ENCODE measurements around the gene TSC2.
"Not testable (repeated sequence)": the region's sequence is repeated elsewhere in the genome, so short reads cannot be mapped to it uniquely, and the experiment has no call there.

TSC2 gene

GRCh38 chr16:2105291-2105690 is 57.5 kb downstream of the TSC2 start:
- not testable (repeated sequence) for DNase-seq (ENCODE audit: low read depth)

DNA sequence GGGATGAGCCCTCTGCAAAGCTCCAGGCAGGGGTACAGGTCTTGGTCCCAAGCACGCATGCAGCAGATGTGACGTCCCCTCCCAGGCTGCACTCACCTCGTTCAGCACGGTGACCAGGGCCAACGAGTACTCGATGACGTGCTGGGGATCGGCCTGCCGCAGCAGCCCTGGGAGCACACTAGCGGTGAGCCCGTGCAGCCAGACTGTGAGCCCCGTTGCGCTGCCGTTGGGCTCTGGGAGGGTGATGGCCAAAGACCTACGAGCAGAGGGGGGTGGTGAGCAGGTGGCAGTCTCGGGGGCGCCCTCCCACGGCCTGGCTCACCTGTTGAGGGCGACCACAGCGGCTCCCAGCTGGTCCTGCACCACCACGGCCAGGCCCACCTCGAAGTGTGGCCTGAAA is 58.0 kb downstream of the TSC2 start:
- DNase-seq (ENCODE audit: low read depth) = not testable (repeated sequence)

- not testable (repeated sequence) for DNase-seq (ENCODE audit: low read depth)
Measured at GRCh38 chr16:2106211-2106610, 58.4 kb downstream of the TSC2 start.

- peak; percentile 71 for DNase-seq (ENCODE audit: low read depth)
Measured at GRCh38 chr16:2107121-2107790, 59.5 kb downstream of the TSC2 start.

DNA sequence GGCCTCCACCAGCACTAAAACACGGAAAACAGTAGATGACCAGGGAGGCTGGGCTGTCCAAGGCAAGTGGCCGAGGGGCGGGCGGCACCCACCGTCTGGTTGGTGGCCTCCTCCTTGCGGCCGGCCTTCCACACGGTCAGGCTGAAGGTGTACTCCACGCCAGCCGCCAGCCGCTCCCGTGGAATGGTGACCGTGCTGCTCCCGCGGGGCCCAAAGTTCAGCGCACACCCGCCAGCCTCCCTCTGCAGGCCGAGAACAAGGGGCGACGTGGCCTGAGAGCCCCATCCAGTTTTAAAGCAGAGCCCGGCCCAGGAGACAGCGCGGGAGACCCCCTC is 60.0 kb downstream of the TSC2 start:
- DNase-seq (ENCODE audit: low read depth) = not testable (repeated sequence)

DNA sequence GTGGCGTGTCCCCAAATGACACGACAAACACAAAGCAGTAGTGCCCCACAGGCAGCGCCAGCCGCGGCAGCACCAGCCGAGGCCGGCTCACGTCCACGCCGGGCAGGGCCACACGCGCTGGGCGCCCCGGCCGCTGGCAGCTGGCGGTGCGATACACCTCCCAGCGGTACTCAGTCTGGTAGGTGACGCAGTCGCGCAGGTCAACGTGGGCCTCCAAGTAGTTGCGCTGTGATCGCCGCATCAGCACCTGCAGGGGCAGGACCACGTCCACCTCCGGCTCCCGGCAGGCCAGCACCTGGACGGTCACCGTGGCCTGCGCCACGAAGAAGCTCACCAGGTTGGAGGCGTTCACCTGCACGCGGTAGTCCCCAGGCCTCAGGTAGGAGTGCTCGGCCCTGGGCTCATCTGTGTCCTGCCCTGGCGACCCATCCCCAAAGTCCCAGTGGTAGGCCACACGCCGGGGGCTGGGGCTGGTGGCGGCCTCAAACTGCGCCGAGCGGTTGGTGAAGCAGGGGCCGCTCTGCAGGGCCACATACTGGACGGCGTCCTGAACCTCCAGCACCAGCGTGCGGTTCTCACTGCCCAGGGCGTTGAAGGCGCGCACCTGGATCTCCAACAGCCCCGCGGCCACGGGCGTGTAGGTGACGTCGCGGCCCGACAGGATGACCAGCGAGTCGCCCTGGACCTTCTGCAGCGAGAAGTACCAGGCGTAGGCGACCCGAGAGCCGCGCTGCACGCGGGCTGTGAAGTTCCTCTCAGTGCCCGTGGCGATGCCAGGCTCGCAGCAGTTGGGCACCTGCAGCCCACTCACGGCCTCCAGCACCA is 60.9 kb downstream of the TSC2 start:
- not testable (repeated sequence) for DNase-seq (ENCODE audit: low read depth)

DNA sequence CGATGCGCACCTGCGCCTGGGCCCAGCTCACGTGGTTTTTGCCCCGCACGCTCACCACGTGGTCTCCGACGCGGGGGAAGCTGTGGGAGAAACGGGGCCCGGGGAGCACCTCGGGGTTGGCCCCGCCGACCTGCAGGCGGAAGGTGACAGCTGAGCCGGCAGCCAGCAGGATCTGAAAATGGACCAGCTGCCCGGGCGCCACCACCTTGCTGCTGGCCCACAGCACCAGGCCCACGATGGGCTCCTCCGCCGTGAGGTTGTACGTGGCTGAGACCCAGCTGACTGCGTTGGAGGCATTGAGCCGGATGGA is 61.4 kb downstream of the TSC2 start:
- DNase-seq (ENCODE audit: low read depth) = not testable (repeated sequence)

DNA sequence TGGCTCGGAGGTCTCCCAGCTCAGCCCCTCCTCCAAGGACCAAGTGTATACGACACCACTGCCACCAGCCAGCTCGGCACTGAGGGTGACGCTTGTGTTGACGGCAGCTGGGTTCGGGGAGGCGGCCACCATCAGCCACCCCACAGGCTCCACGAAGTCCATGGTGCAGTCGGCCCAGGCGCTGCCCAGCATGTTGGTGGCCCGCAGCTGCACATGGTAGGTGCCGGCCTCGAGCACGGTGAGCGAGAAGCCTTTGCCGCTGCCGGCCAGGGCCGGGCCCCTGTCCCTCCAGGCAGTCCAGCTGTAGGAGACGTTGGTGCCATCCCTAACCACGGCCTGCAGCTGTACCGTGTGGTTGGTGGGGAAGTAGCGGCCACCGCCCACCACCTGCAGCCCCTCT is 62.1 kb downstream of the TSC2 start:
- DNase-seq (ENCODE audit: low read depth) = not testable (repeated sequence)

GRCh38 chr16:2110332-2111008 is 62.7 kb downstream of the TSC2 start:
- DNase-seq (ENCODE audit: low read depth) = not testable (repeated sequence)

GRCh38 chr16:2111009-2111353 is 63.2 kb downstream of the TSC2 start:
- not testable (repeated sequence) for DNase-seq (ENCODE audit: low read depth)

GRCh38 chr16:2111412-2112335 is 63.9 kb downstream of the TSC2 start:
- DNase-seq (ENCODE audit: low read depth) = not testable (repeated sequence)

DNA sequence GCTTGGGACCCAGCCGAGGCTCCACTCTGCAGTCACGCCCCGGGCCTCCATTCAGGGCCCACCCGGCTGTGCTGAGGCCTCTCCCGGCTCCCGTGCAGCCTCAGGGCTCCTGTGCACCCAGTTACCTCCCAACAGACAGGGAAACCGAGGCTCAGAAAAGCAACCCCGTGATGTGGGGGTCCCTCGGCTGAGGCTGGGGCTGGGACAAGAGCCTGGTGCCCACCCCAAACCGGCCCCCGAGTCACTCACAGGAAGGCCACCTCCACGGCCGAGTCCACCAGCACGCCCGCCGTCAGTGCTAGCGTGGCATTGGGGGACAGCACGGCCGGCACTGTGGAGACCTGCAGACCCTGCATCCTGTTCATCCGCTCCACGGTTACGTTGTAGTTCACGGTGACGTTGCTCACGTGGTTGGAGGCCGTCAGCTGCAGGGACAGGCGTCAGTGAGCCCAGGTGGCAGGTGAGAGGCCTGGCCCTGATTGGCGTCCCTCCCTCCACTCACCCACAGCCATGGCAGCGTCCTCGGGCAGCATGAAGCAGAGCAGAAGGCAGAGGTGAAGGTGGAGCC is 64.8 kb downstream of the TSC2 start:
- DNase-seq (ENCODE audit: low read depth) = not testable (repeated sequence)

- DNase-seq (ENCODE audit: low read depth) = not testable (repeated sequence)
Measured at GRCh38 chr16:2114225-2114624, 66.4 kb downstream of the TSC2 start.

DNA sequence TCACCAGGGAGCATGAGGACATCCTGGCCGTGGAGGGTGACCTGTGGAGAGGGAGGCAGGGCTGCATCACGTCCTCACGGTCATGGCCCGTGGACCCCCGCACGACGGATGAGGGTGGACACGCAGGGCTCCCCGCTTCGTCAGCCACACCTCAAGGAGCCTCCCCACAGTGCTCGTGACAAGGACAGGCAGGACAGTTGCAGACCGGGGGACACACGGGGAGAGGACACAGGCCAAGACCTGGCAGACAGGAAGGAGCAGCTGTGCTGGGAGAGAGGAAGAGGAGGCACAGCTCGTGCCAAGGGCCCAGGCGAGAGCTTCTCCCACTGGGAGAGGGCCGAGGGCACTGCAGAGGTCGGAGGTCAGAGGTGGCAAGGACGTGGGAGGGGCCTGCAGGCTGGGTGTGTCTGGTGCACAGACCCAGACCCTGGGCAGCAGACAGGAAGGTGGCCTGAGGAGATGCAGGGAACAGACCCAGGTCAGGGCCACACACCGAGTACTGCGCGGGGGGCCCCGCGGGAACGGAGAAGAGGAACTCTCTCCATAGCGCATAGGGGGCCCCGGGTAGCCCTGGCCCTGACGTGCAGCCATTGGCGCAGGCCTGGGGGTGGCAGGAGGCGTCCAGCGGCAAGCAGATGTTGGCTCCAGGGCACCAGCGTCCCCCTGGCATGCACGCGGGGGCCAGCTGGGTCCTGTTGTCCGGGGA is 67.3 kb downstream of the TSC2 start:
- not testable (repeated sequence) for DNase-seq (ENCODE audit: low read depth)

- DNase-seq (ENCODE audit: low read depth) = no peak
Measured at GRCh38 chr16:2115591-2115973, 67.8 kb downstream of the TSC2 start.

DNA sequence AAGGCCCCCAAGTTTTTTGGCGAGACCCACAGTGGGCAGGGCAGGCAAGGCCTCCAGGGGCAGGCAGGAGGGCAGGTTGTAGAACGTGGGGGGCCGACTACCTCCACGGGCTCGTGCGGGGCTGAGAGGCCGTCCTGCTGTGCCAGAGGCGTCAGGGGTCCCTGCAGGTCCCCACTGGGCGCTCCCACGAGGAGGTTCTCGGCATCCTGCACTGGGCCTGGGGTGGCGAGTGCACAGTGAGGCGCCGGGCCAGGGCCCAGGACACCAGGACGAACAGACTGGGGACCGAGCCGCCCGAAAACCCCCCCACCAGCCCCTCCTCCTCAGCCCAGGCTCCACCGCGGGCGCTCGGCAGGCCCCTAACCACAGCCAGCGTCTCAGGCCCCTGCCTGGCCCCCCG is 68.6 kb downstream of the TSC2 start:
- DNase-seq (ENCODE audit: low read depth) = not testable (repeated sequence)

GRCh38 chr16:2117341-2117740 is 69.6 kb downstream of the TSC2 start:
- not testable (repeated sequence) for DNase-seq (ENCODE audit: low read depth)

DNA sequence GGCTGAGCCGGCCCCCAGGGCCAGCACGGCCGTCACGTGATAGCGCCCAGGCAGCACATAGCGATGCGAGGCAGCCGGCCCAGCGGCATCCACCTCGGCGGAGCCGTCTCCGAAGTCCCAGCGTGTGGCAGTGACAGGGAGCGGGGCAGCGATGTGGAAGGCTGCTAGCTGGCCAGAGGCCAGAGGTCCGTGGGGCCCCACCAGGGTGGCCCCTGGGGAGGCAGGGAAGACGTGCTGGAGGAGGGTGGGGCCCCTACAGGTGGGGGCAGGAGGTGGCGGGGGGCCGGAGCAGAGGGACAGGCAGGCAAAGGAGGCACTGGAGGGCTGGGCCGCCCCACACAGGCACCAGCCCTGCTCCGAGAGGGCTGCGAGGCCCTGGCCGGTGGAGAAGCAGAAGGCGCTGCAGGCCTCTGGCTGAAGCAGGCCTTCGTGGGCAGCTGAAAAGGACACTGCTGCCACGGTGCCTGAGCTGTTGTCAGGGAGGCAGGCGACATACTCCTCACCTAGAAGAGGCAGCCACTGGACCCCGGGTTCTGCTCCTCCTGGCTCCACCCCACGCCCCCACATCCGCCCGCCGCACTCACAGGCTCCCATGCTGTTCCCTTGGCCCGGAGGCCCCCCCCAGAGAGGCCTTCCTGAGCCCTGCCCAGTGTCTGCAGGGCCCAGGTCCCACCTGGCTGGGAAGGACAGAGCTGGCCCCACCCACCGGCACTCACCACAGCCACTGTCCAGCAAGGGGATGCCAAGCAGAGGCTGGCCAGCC is 70.4 kb downstream of the TSC2 start:
- not testable (repeated sequence) for DNase-seq (ENCODE audit: low read depth)

DNA sequence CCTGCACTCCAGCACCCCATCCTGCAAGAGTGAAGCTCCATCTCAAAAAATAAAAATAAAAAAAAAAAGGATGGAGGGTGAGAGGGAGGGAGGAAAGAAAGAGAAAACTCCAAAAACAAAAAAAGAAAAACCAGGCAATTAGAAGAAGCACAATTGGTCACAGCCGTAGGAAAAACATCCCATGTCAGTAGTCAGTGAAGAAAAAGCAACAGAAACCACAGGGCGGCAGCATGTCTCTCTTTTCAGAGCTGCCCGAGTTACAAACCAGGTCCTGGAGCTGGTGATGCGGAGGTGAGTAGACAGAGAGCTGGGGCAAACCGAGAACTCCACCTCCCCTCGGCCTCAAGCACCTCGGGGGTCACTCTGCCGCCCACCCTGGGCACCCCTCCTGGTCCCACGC is 73.5 kb downstream of the TSC2 start:
- DNase-seq (ENCODE audit: low read depth) = peak; percentile 80

DNA sequence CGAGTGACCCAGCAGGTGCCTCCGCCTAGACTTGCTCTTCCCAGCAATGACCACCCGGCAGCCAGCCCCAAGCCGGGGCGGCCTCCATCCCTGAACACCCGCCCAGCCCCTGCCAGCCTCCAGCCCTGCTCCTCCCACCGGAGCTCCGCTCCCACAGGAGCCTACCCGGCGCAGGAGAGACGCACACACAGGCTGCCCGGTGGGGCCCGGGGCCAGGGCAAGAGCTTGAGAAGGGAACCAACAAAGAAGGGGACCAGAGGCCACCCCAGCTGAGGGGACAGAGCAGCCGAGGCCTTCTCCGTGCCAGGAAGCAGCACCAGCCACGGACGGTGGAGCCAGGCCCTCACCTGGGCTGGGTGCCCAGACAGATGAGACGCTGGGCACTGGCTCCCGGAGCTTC is 74.1 kb downstream of the TSC2 start:
- no peak for DNase-seq (ENCODE audit: low read depth)

Measured in EH (cell line).